Activated T-cell treated with anti-CD3 and anti-CD28 coated beads, Interleukin-2, amount 50 U/mL, for 4 hours (primary cell): ENCODE results near the gene MIS12. TPM values are rescaled to one million over a fixed set of nuclear protein-coding genes. Genes with fewer than 3 reads are reported as not detected.

ENCODE experiments used
- ATAC-seq, 2 donors: fragments of 200-7000 bp; cut with Tn5 transposase; one replicate each; pipeline ENCODE4 v1.10.0; 2021
- DNase-seq: peaks from one replicate; pipeline ENCODE4 v3.0.0-alpha.2; 2020
- H3K27me3 Mint-ChIP-seq: one replicate; pipeline ENCODE4 v1.8.0; 2021; ENCODE audit warnings: low read depth, mixed read lengths
- H3K36me3 Mint-ChIP-seq: one replicate; pipeline ENCODE4 v1.8.0; 2022; ENCODE audit warnings: mixed read lengths; ENCODE audit not compliant: insufficient read depth
- H3K4me1 Mint-ChIP-seq: one replicate; pipeline ENCODE4 v1.8.0; 2021; ENCODE audit warnings: low read depth, mixed read lengths
- H3K4me3 Mint-ChIP-seq: one replicate; pipeline ENCODE4 v1.8.0; 2021; ENCODE audit warnings: mild to moderate bottlenecking, moderate library complexity, mixed read lengths
- H3K9me3 Mint-ChIP-seq: one replicate; pipeline ENCODE4 v1.8.0; 2021; ENCODE audit warnings: mixed read lengths
- total RNA-seq, 3 donors: library from RNA; stranded (reverse); gene quantifications; one replicate each; pipeline ENCODE4 v1.2.1, GENCODE V29; 2021

The MIS12 gene
- 10 to 100 TPM; 35.9 to 38.1 (median 37.2) TPM for total RNA-seq

GRCh38 chr17:5486206-5487124 lies at the start of gene MIS12:
Gene MIS12, plus strand, starts transcription at chr17:5486566. Its CDS starts 2,297 bp downstream, at chr17:5488863.
- Mint-ChIP-seq H3K36me3 (peaks cover 36% of the 10 kb centered on the region), H3K4me1 (peaks cover 48% of the 10 kb centered on the region)

GRCh38 chr17:5437721-5438317 lies 48.5 kb upstream of the MIS12 start:
- no peaks in the 10 kb centered on the region for H3K27me3 Mint-ChIP-seq
- H3K4me1 Mint-ChIP-seq, result peaks cover 33% of the 10 kb centered on the region
- no peaks in the 10 kb centered on the region for H3K9me3 Mint-ChIP-seq
- H3K4me3 Mint-ChIP-seq, result peak overlapping the region; percentile 92
- H3K36me3 Mint-ChIP-seq, result peaks cover 46% of the 10 kb centered on the region
- DNase-seq (no peak), ATAC-seq (no peak)

More at GRCh38 chr17:5486206-5487124, at the start of gene MIS12:
- H3K9me3 Mint-ChIP-seq, result no peaks in the 10 kb centered on the region
- ATAC-seq, result peak; percentile 93 to 94
- peak; percentile 96 for DNase-seq
- peak within 1 kb of the TSS; percentile 96 for H3K4me3 Mint-ChIP-seq
- H3K27me3 Mint-ChIP-seq, result no peaks in the 10 kb centered on the region

GRCh38 chr17:5438716-5439445 lies 47.5 kb upstream of the MIS12 start, which contains the start of gene C1QBP:
Gene C1QBP, minus strand, starts transcription at chr17:5439155. Its CDS starts 82 bp downstream, at chr17:5439073.
- no peaks in the 10 kb centered on the region for H3K27me3 Mint-ChIP-seq
- H3K36me3 Mint-ChIP-seq, result peaks cover 41% of the 10 kb centered on the region
- DNase-seq (peak; percentile 91), ATAC-seq (peak; percentile 90 to 91)
- peak within 1 kb of the TSS; percentile 92 for H3K4me3 Mint-ChIP-seq
- no peaks in the 10 kb centered on the region for H3K9me3 Mint-ChIP-seq
- peaks cover 33% of the 10 kb centered on the region for H3K4me1 Mint-ChIP-seq

GRCh38 chr17:5439446-5439764 lies 47.0 kb upstream of the MIS12 start:
- no peaks in the 10 kb centered on the region for H3K27me3 Mint-ChIP-seq
- H3K4me1 Mint-ChIP-seq, result peaks cover 33% of the 10 kb centered on the region
- DNase-seq (no peak), ATAC-seq (no peak)
- H3K36me3 Mint-ChIP-seq, result peaks cover 41% of the 10 kb centered on the region
- H3K4me3 Mint-ChIP-seq, result peak overlapping the region; percentile 92
- H3K9me3 Mint-ChIP-seq, result no peaks in the 10 kb centered on the region

- peaks cover 5% of the 10 kb centered on the region for H3K4me1 Mint-ChIP-seq
- H3K27me3 Mint-ChIP-seq, result no peaks in the 10 kb centered on the region
- DNase-seq, result no peak
- H3K9me3 Mint-ChIP-seq, result no peaks in the 10 kb centered on the region
- H3K4me3 Mint-ChIP-seq, result no peak overlapping the region
- H3K36me3 Mint-ChIP-seq, result peaks cover 26% of the 10 kb centered on the region
- no peak for ATAC-seq
Observed at GRCh38 chr17:5443728-5444127, 42.6 kb upstream of the MIS12 start.

GRCh38 chr17:5444209-5444608 lies 42.2 kb upstream of the MIS12 start:
- no peak overlapping the region for H3K4me3 Mint-ChIP-seq
- H3K4me1 Mint-ChIP-seq, result peaks cover 5% of the 10 kb centered on the region

GRCh38 chr17:5446786-5447185 lies 39.6 kb upstream of the MIS12 start:
- DNase-seq (no peak), ATAC-seq (no peak)
- H3K4me1 Mint-ChIP-seq, result no peaks in the 10 kb centered on the region
- no peaks in the 10 kb centered on the region for H3K27me3 Mint-ChIP-seq
- H3K4me3 Mint-ChIP-seq, result no peak overlapping the region
- peaks cover 49% of the 10 kb centered on the region for H3K36me3 Mint-ChIP-seq
- no peaks in the 10 kb centered on the region for H3K9me3 Mint-ChIP-seq

More at GRCh38 chr17:5444209-5444608, 42.2 kb upstream of the MIS12 start:
- H3K36me3 Mint-ChIP-seq, result peaks cover 30% of the 10 kb centered on the region
- no peak for ATAC-seq
- no peak for DNase-seq
- no peaks in the 10 kb centered on the region for H3K9me3 Mint-ChIP-seq
- no peaks in the 10 kb centered on the region for H3K27me3 Mint-ChIP-seq

GRCh38 chr17:5464717-5465507 lies 21.5 kb upstream of the MIS12 start:
- H3K4me1 Mint-ChIP-seq, result peaks cover 38% of the 10 kb centered on the region
- no peaks in the 10 kb centered on the region for H3K9me3 Mint-ChIP-seq
- no peak overlapping the region for H3K4me3 Mint-ChIP-seq
- no peaks in the 10 kb centered on the region for H3K27me3 Mint-ChIP-seq
- no peak for DNase-seq
- H3K36me3 Mint-ChIP-seq, result peaks cover 16% of the 10 kb centered on the region
- ATAC-seq, result no peak

- no peak for DNase-seq
Observed at GRCh38 chr17:5466295-5466694, 20.1 kb upstream of the MIS12 start.

GRCh38 chr17:5467416-5467815 lies 18.9 kb upstream of the MIS12 start:
- DNase-seq, result no peak
- no peaks in the 10 kb centered on the region for H3K27me3 Mint-ChIP-seq
- H3K36me3 Mint-ChIP-seq, result peaks cover 18% of the 10 kb centered on the region
- ATAC-seq, result no peak
- H3K4me3 Mint-ChIP-seq, result peak overlapping the region; percentile 92
- no peaks in the 10 kb centered on the region for H3K9me3 Mint-ChIP-seq
- peaks cover 40% of the 10 kb centered on the region for H3K4me1 Mint-ChIP-seq

More at GRCh38 chr17:5466295-5466694, 20.1 kb upstream of the MIS12 start:
- no peak for ATAC-seq
- Mint-ChIP-seq H3K9me3 (no peaks in the 10 kb centered on the region), H3K4me1 (peaks cover 40% of the 10 kb centered on the region), H3K36me3 (peaks cover 13% of the 10 kb centered on the region), H3K27me3 (no peaks in the 10 kb centered on the region), H3K4me3 (peak overlapping the region; percentile 92)

GRCh38 chr17:5468075-5468473 lies 18.3 kb upstream of the MIS12 start:
- Mint-ChIP-seq H3K36me3 (peaks cover 19% of the 10 kb centered on the region), H3K27me3 (no peaks in the 10 kb centered on the region), H3K4me1 (peaks cover 40% of the 10 kb centered on the region), H3K9me3 (no peaks in the 10 kb centered on the region), H3K4me3 (peak overlapping the region; percentile 92)
- ATAC-seq (peak; percentile 28 to 39), DNase-seq (peak; percentile 34)

GRCh38 chr17:5472511-5472910 lies 13.9 kb upstream of the MIS12 start:
- Mint-ChIP-seq H3K9me3 (no peaks in the 10 kb centered on the region), H3K4me3 (no peak overlapping the region), H3K36me3 (peaks cover 31% of the 10 kb centered on the region), H3K4me1 (peaks cover 17% of the 10 kb centered on the region), H3K27me3 (no peaks in the 10 kb centered on the region)
- no peak for DNase-seq
- ATAC-seq, result no peak

- peaks cover 14% of the 10 kb centered on the region for H3K4me1 Mint-ChIP-seq
- no peak overlapping the region for H3K4me3 Mint-ChIP-seq
- ATAC-seq (no peak), DNase-seq (no peak)
- H3K27me3 Mint-ChIP-seq, result no peaks in the 10 kb centered on the region
- peaks cover 40% of the 10 kb centered on the region for H3K36me3 Mint-ChIP-seq
- H3K9me3 Mint-ChIP-seq, result no peaks in the 10 kb centered on the region
Observed at GRCh38 chr17:5473906-5474305, 12.5 kb upstream of the MIS12 start.
